Hepatic stellate cell (primary cell): ENCODE results near the gene GFI1.

Source experiments
- DNase-seq: peaks from one replicate; pipeline ENCODE4 v3.0.0; 2011; ENCODE audit warnings: low spot score

The GFI1 gene

DNA sequence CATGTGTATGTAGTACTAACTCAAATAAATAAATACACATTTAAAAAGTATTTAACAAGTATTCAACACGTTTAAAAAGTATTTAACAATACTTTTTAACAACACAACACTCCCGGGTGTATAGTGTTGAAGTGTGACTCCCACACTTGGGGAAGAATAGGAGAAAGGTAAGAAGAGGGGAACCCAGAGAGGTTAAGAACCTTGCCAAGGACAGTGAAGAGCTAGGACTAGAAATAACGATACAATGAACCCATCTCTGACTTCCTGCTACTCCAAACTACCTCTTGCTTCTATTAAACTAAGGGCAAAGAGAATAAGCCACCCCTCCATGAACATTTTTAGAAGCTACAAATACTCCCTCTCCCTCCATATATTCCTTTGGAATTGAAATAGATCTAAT is 1.7 kb upstream of the GFI1 start:
- DNase-seq, result no peak

DNA sequence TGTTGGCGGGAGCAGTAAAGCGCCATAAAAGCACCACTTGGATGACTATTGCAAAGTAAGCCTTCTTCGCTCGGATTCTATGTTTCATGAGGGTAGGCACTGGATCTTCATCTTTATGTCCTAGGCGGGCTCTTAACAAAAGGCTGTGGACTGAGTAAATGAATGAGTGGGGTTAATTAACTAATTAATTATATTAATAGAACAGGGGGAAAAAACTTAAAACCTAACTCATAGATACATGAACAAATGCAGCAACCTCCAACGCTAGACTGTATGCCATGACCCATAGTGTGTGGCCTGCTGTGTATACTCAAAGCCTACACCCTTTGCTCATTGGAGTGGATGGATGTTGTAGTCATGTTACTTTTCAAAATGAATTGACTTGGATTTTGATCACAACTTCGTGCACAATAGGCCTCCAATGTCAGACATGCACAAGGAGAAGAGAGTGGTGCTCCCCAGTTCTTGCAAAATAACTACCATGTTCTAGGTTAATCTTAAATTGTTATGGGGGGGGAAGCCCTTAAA is 417 bp upstream of the GFI1 start:
- no peak for DNase-seq

- peak; percentile 29 for DNase-seq
Measured at GRCh38 chr1:92485381-92486250, 1.1 kb downstream of the GFI1 start.

- peak; percentile 21 for DNase-seq
Measured at GRCh38 chr1:92484472-92485380, 2.0 kb downstream of the GFI1 start.

- DNase-seq, result no peak
Measured at GRCh38 chr1:92483610-92484471, 2.9 kb downstream of the GFI1 start.

DNA sequence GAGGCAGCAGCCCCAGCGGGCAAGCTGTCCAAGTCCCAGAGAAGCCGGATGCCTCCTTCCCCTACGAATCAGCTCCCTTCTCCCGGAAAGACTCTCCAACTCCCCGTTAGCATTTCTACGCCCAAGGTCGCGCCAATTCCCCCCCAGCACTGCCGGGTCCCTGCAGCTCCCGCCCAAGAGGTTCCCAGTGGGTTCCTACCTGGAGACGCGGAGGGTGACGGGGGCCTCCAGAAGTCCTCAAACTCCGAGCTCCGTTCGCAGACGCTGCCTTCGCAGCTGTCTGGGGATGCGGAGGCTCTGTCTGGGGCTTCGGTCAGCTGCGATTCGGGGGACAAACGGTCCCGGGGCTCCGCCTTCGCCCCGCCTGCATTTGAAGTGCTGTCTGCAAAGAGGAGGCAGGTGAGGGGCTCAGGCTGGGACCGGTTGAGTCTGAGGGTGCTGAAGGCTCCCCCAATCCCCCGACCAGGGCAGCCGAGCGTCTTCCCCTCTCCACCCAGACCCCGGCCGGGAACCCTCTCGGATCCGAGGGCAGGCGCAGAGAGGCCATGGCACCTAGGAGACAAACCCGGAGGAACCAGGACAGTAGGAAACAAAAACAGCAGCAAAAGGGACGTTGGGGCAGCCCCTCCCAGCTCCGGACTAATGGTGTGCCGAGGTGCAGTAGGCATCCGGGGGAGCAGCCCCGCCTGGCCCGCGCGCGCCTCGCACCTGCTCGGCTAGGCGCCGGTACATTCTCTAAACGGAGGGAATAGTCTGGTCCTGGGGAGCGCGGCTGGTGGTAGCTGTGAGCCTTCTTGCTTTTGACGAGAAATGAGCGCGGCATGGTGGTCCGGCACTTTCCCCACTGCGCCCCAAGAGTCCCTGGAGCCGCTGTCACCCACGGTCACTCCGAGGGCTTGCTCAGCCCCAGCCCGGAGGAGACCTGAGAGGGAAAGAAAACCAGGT is 3.8 kb downstream of the GFI1 start:
- DNase-seq, result peak; percentile 44

GRCh38 chr1:92481971-92482664 is 4.6 kb downstream of the GFI1 start:
- peak; percentile 37 for DNase-seq

DNA sequence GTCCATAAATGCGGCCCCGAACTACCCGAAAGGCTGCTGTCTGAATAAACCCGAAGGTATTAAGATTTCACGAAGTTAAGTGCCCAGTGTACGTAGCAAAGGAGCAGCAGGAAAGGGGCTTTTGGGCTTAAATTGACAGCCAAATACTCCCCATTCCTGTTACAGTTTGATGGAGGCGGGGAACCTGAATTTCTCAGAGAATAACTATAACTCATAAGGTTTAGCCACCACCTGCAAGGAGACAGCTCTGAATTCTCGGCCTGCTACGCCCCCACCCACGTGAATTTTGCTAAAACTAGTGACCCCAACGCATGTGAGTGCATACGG is 5.2 kb downstream of the GFI1 start:
- no peak for DNase-seq

DNA sequence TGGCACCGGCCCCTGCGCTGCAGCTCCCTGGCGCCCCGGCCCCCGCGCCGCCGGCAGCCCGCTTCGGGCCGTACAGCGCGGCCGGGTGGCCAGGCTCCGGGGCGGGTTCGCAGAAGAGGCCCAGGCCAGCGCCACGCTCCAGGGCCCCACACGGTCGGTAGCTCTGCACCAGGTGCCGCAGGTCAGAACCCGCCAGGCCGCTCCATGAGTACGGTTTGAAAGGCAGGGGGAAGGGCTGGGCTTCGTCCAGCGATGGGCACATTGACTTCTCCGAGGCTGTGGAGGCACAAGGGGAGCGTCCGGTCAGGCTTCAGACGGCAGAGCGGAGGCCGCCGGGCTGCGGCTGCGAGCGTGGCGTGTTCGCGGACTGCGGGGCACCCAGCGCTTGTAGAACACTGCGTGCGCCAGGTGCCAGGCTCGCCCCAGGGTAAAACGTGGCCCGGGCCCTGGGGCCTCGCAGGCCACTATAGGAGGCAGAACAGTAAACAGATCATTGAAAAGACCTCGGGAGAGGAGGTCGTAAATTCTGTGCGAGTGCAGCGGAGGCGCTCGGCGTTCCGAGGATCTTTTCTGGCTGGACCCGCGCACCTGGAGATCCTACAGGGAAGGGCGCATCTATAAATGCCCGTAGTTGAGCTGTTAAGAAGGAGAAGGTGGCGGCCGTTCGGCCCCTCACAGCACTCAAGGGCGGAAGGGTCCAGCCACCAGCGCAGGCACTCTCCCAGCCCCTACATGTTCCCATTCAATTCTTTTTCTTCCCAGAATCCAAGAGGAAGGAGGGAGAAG is 5.7 kb downstream of the GFI1 start:
- DNase-seq, result no peak

GRCh38 chr1:92480200-92480812 is 6.4 kb downstream of the GFI1 start:
- DNase-seq, result no peak

- DNase-seq, result no peak
Measured at GRCh38 chr1:92479587-92479986, 7.1 kb downstream of the GFI1 start.

- DNase-seq, result no peak
Measured at GRCh38 chr1:92478393-92478792, 8.3 kb downstream of the GFI1 start.

DNA sequence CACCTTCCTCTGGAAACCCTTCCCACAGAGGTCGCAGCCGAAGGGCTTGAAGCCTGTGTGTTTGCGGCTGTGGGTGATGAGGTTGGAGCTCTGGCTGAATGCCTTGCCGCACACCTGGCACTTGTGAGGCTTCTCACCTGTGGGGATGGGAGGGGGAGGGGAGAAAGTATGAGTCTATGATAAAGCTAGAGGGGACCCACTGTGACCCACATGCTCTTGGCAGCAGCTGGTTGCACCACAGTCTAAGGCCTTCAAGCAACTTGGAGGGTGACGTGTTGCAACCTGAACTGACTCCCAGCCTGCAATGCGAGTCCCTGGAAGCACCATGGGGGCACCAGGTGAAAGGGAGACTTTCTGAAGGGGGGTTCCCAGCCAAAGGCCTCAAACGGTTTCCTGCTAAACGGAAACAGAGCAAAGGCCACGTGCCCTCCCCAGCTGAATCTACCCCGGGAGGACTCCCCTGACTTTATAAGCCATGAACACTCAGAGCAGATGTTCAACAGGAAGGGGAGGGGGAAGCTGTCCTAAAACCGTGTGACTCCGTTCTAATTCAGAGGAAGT is 10.6 kb downstream of the GFI1 start:
- no peak for DNase-seq

DNA sequence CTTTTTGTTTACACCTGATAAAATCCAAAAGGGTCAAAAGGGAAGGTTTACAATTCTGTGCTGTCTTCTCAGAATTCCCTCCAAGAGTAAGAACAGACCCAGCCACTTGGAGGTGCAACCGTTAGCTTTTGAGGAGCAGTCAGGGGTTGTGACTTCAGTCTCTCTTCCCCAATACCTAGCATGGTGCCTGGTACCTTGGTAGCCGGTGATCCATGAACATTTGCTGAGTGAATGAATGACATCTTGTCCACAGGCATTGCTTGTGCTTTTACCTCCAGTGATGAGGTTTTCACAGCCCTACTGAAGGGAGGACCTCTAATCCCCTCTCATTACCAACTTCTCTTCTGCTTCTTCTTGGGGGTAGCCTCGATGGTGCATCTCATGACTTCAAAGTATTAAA is 11.7 kb downstream of the GFI1 start:
- DNase-seq, result no peak

GRCh38 chr1:92473781-92474495 is 12.8 kb downstream of the GFI1 start:
- no peak for DNase-seq

- no peak for DNase-seq
Measured at GRCh38 chr1:92470216-92470615, 16.5 kb downstream of the GFI1 start.

DNA sequence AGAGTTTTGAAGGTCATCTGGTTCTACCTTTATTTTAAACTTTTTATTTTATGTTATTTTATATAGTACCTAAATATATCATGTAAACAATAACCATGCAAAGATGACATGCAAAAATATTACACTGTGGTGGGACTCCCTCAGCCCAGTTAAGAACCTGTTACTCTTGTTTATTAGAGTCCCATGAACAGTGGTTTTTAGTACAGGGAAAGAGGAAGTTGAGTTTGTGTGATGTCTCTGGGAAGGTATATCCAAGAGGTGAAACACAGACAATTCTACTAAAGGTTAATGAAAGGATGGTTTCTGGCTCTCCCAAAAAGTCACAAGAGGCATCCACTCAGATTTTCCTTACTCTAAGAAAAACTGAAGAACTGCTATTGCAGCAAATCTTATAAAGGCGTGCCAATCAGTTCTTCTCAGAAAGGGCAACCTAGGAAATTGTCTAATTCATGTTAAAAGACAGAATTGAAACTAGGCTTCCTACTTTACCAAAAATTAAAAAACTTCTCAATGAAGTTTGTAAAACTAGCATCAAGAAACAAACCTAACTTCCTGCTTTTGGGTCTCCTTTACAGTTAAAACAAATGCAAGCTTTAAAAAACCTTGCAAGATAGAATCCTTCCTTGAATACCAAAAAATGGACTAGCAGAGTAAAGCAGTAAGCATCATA is 19.9 kb downstream of the GFI1 start:
- no peak for DNase-seq
